ENCODE measurements around the gene EXOC4.

- TF ChIP-seq CTCF (IDR thresholded peaks at IDR 0.05): no peak
- TF ChIP-seq POLR2A (IDR thresholded peaks at IDR 0.05): no peak
- no peak for TF ChIP-seq POLR2AphosphoS5 (IDR thresholded peaks at IDR 0.05)
Observed at GRCh38 chr7:133562621-133563020, 309.7 kb downstream of the EXOC4 start.
